Tibial nerve (tissue), 4 donors: Measurements from ENCODE around the gene GLTP.

Source experiments
- EP300 ChIP-seq, 2 donors: sonication (generic); formaldehyde crosslinking; IDR thresholded peaks; one replicate each; pipeline ENCODE4 v1.6.1; 2017; ENCODE audit warnings: antibody characterized with exemption in 2 of 2, mild to moderate bottlenecking in 1 of 2
- TF ChIP-seq, protein P1 (sequence below), 5 experiments: fragments of 200-600 bp in 3 of 5; fragments of 450-650 bp in 2 of 5; sonication (generic) in 3 of 5; IDR thresholded peaks; one replicate each; pipeline ENCODE4 v1.5.1; 2016 to 2019; ENCODE audit warnings: antibody characterized with exemption in 5 of 5, mild to moderate bottlenecking in 3 of 5, moderate library complexity in 2 of 5

DNA sequence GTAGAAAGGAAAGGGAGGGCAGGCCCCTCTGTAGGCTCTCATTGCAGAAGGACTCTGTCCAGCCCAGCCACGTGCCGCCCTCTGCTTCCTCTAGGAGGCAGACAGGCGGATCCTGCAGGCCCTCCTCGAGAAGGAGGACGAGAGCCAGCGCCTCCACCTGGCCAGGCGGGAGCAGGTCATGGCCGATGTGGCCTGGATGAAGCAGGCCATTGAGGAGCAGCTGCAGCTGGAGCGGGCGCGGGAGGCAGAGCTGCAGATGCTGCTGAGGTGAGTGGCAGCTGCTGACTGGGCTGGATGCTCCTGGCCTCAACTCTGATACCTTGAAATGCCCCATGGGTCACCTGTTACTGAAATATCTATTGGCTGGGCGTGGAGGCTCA, 30.6 kb upstream of the GLTP start:
- TF ChIP-seq, protein P1, sequence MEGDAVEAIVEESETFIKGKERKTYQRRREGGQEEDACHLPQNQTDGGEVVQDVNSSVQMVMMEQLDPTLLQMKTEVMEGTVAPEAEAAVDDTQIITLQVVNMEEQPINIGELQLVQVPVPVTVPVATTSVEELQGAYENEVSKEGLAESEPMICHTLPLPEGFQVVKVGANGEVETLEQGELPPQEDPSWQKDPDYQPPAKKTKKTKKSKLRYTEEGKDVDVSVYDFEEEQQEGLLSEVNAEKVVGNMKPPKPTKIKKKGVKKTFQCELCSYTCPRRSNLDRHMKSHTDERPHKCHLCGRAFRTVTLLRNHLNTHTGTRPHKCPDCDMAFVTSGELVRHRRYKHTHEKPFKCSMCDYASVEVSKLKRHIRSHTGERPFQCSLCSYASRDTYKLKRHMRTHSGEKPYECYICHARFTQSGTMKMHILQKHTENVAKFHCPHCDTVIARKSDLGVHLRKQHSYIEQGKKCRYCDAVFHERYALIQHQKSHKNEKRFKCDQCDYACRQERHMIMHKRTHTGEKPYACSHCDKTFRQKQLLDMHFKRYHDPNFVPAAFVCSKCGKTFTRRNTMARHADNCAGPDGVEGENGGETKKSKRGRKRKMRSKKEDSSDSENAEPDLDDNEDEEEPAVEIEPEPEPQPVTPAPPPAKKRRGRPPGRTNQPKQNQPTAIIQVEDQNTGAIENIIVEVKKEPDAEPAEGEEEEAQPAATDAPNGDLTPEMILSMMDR (IDR thresholded peaks at IDR 0.05), result no peak
- no peak for TF ChIP-seq EP300 (IDR thresholded peaks at IDR 0.05)
